ENCODE results near the gene METRN.

The METRN gene

GRCh38 chr16:760065-760464, 45.1 kb downstream of the METRN start:
- no peak for DNase-seq (ENCODE audit: low spot score)

- no peak for DNase-seq (ENCODE audit: low spot score)
Measured at GRCh38 chr16:760545-761343, 45.8 kb downstream of the METRN start, which contains the start of gene MSLN. MSLN (plus strand) TSS chr16:760734; CDS start chr16:762681, 1,947 bp downstream.

- DNase-seq (ENCODE audit: low spot score) = no peak
Measured at GRCh38 chr16:761625-762513, 47.0 kb downstream of the METRN start.

- DNase-seq (ENCODE audit: low spot score) = no peak
Measured at GRCh38 chr16:762595-763268, 47.8 kb downstream of the METRN start.

GRCh38 chr16:763369-764183, 48.7 kb downstream of the METRN start:
- no peak for DNase-seq (ENCODE audit: low spot score)

- no peak for DNase-seq (ENCODE audit: low spot score)
Measured at GRCh38 chr16:764184-764750, 49.3 kb downstream of the METRN start.

- no peak for DNase-seq (ENCODE audit: low spot score)
Measured at GRCh38 chr16:764848-765487, 50.0 kb downstream of the METRN start.

GRCh38 chr16:765488-765865, 50.6 kb downstream of the METRN start:
- no peak for DNase-seq (ENCODE audit: low spot score)

GRCh38 chr16:766008-766819, 51.3 kb downstream of the METRN start:
- no peak for DNase-seq (ENCODE audit: low spot score)

- DNase-seq (ENCODE audit: low spot score) = no peak
Measured at GRCh38 chr16:766820-767640, 52.1 kb downstream of the METRN start.

GRCh38 chr16:767743-768235, 52.9 kb downstream of the METRN start:
- no peak for DNase-seq (ENCODE audit: low spot score)

- DNase-seq (ENCODE audit: low spot score) = no peak
Measured at GRCh38 chr16:768428-768827, 53.5 kb downstream of the METRN start.
